ENCODE data around the gene UBLCP1.

- TF ChIP-seq CTCF (IDR thresholded peaks at IDR 0.05): no peak
- TF ChIP-seq POLR2A (IDR thresholded peaks at IDR 0.05): no peak
Measured at GRCh38 chr5:159224471-159224870, 38.6 kb upstream of the UBLCP1 start.
